HG02571 (cell line): Measurements from ENCODE around the gene THRAP3.
"Not testable (repeated sequence)": the region's sequence is repeated elsewhere in the genome, so short reads cannot be mapped to it uniquely, and the experiment has no call there.

Experiments
- ATAC-seq: cut with Tn5 transposase; IDR thresholded peaks from one replicate; pipeline ENCODE4 v1.9.1; 2021; ENCODE audit warnings: mild to moderate bottlenecking, moderate library complexity; ENCODE audit not compliant: unreplicated experiment

THRAP3 gene

DNA sequence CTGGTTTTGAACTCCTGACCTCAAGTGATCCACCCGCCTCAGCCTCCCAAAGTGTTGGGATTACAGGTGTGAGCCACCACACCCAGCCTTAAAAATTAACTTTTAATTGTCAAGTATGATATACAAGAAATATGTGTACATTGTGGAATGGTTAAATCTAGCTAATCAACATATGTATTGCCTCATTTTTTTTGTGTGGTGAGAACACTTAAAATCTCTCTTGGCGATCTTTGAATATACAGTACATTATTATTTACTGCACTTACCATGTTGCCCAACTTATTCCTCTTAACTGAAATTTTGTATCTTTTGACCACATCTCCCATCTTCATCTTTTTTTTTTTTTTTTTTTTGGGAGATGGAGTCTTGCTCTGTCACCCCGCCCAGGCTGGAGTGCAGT is 23.3 kb downstream of the THRAP3 start:
- no peak for ATAC-seq

GRCh38 chr1:36248250-36248894 is 24.1 kb downstream of the THRAP3 start:
- no peak for ATAC-seq

- no peak for ATAC-seq
These were observed 27.7 kb downstream of the THRAP3 start for GRCh38 chr1:36251794-36252481.

- not testable (repeated sequence) for ATAC-seq
These were observed 28.2 kb downstream of the THRAP3 start for GRCh38 chr1:36252482-36252824.

DNA sequence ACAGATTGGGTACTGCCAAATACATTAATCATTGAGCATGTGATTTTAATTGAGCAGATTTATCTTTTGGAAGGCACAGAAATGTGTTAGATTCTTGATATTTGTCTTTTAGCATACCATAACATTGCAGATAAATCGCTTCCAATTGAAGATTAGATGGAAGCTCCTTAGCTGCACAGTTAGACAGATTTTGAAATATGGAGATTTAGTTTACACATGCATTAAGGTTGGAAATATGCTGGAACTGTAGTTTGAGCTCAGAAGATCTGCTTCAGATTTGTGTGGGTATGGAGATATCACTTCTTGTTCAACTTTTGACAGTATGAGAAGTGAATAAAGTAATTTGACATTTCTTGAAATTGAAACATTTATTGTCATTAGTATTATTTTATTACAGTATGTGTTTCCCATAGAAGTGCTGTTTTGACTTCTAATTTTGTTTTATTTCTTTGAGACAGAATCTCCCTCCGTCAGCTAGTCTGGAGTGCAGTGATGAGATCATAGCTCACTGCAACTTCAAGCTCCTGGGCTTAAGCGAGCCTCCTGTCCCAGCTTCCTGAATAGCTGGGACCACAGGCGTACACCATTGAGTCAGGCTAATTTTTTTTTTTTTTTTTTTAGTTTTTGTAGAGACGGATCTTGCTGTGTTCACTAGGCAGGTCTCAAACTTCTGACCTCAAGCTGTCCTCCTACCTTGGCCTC is 29.1 kb downstream of the THRAP3 start:
- ATAC-seq: no peak

DNA sequence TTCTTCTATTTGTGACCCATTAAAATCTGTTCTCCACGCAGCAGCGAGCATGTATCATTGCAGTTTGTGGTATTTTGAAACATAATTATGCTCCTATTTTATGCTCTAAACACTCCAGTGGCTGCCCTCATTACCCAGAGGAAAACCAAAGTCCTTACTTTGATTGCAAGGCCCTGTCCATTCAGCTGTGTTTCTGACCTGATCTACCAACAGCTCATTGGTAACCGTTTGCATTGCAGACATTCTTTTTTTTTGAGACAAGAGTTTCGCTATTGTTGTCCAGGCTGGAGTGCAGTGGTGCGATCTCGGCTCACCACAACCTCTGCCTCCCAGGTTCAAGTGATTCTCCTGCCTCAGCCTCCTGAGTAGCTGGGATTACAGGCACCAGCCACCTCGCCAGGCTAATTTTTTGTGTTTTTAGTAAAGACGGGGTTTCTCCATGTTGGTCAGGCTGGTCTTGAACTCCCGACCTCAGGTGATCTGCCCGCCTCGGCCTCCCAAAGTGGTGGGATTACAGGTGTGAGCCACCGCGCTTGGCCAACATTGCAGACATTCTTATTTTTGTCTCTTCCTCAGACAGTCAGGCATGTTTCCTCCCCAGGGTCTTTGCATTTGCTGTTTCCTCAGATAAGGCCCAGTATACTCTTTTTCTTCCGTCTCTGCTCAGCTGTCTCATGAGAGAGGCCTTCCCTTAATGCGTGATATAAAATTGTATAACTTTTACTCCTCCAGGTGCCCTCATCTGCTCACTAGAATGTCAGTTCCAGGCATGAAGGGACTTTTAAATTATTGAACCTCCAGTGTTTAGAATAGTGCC is 32.5 kb downstream of the THRAP3 start:
- ATAC-seq: no peak

- ATAC-seq: no peak
These were observed 33.1 kb downstream of the THRAP3 start for GRCh38 chr1:36257375-36257767.

GRCh38 chr1:36258960-36259344 is 34.7 kb downstream of the THRAP3 start:
- no peak for ATAC-seq

DNA sequence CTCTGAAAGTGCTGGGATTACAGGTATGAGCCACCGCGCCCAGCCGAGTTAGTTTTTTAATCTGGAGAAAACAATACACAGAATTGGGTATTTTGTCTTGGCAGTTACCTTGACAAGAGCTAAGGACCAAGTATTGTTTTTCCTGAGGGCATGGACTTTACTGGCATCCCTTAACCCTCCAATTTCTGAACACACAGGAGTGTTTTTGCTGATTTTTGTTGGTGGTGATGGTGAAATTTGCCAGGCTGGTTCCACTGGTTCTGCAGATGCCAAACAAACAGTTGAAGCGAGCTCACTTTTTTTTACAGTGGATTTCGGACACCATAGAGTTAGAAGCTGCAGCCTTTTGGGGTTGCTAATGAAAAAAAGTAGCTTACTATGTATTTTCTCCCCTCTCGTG is 44.7 kb downstream of the THRAP3 start:
- ATAC-seq: no peak

DNA sequence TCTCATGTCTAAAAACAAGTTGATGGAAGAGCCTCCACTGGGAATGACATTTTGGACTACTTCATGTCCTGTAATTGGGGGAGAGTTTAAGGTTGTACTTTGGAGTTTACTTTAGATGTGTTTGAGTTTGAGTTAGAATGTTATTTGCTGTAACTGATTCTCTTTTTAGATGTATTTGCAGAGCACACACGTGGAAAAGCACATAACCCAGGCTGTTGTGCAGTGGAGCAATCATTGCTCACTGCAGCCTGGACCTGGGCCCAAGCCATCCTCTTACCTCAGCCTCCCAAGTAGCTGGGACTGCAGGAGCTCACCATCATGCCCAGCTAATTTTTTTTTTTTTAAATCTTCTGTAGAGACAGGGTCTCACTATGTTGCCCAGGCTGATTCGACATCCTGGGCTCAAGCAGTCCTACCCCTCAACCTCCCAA is 45.2 kb downstream of the THRAP3 start:
- no peak for ATAC-seq

- ATAC-seq: no peak
These were observed 48.8 kb downstream of the THRAP3 start for GRCh38 chr1:36273024-36273423.

DNA sequence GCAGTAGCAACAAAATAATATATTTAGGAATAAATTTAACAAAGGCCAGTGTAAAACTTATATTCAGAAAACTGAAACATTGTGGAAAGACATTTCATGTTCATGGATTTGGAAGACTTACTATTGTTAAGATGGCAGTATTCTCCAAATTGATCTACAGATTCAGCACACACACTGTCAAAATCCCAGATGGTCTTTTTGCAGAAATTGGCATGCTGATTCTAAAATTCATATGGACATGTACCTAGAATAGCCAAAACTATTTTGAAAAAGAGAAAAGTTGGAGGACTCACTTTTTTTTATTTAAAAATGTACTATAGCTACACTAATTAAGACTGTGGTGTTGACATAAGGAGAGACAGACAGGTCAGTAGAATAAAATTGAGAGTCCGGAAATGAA is 50.0 kb downstream of the THRAP3 start:
- ATAC-seq: no peak

DNA sequence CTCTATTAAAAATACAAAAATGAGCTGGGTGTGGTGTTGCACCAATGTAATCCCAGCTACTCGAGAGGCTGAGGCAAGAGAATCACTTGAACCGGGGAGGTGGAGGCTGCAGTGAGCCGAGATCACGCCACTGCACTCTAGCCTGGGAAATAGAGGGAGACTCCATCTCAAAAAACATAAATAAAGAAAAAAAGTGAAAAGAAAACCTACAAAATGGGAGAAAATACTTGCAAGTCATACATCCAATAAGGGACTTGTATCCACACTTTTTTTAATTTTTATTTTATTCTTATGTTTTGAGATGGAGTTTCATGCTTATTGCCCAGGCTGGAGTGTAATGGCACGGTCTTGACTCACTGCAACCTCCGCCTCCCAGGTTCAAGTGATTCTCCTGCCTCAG is 52.4 kb downstream of the THRAP3 start:
- ATAC-seq: no peak

DNA sequence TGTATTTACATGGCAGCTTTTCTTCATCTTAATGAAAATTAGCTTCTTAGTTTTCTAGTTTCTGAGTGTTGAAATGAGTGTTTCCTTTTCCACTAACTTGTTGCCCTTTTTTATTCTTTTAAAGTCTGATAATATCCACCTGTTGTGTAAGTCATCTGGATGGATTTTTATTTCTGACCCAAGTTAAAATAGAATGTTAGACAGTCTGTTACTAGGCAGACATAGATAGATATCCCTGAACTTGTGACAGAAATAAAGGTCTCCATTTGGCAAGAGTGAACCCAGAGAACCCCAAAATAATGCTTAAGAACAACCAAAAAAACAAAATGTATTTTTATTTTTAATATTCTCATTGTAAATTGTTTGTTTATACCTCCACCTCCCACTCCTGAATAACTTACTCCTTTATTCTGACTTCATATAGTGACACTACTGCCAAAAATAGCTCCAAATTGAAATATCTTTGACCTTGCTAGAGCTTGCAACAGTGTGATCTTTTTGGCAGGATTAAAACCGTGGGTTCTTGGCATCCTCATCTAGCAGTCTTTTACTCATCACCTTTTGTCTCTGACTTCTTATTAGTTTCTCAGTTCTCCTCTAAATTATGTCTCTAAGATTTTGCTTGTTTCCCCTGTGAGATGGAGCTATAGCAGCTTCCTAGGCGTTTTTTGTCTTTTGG is 55.0 kb downstream of the THRAP3 start:
- no peak for ATAC-seq

- ATAC-seq: no peak
These were observed 55.6 kb downstream of the THRAP3 start for GRCh38 chr1:36279789-36280296.

GRCh38 chr1:36284061-36284460 is 59.8 kb downstream of the THRAP3 start:
- ATAC-seq: no peak

GRCh38 chr1:36284517-36284916 is 60.3 kb downstream of the THRAP3 start:
- ATAC-seq: no peak

GRCh38 chr1:36285443-36286101 is 61.3 kb downstream of the THRAP3 start:
- ATAC-seq: no peak

DNA sequence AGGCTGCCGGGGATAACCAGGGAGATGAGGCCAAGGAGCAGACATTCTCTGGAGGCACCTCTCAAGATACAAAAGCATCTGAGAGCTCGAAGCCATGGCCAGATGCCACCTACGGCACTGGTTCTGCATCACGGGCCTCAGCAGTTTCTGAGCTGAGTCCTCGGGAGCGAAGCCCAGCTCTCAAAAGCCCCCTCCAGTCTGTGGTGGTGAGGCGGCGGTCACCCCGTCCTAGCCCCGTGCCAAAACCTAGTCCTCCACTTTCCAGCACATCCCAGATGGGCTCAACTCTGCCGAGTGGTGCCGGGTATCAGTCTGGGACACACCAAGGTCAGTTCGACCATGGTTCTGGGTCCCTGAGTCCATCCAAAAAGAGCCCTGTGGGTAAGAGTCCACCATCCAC is 62.6 kb downstream of the THRAP3 start:
- no peak for ATAC-seq

DNA sequence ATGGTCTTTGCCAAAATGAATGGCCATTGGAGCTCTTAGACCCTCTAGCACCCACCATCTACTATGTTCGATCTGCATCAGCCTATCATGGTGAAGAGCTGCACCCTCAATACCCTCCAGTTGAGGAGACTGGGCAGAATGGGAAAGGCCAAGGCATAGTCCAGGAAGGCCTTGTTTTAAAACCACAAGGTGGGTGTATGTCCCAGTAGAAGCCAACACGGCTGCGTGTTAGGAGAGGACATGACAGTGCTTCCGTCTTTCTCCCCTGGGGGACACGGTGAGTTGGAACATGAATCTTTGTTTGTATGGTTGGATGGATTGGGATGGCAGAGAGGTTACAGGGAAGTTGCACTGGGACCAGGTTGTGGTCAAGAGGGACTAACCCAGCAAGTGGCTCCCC is 63.4 kb downstream of the THRAP3 start:
- ATAC-seq: no peak
